Activated gamma-delta T cell (primary cell): Measurements from ENCODE around the gene ARMC6.

Experiments
- DNase-seq: peaks from one replicate; lab custom pipeline; 2025; lab: John Stamatoyannopoulos, UW

The ARMC6 gene

DNA sequence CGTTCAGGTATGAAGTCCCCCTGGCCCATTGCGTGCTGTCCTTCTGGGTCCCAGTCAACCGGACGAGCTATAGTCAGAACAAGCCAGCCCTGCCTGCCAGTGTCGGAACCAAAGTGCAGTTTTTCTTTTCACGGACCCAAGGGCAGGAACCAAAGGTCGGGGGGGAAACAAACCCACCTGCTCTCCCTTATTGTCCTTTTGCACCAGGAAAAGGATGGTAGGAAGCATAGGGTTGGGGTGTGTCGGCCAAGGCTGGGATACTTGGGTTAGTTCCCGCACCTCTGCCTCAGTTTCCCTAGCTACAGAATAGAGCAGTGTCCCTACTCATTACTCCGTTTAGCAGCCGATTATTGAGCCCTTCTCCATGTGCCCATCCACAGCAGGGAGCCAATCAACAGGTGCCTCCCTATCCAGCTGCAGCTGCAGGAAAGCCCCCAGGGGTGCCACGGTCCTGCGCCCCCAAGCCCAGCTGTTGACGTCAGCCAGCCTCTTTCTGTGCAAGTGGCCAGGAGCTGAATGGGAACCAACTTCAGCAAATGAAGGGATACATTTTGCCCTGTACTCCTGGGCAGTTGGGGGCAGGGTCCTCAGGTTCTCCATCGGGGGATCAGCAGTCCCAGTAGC lies 21.0 kb downstream of the ARMC6 start:
- DNase-seq, result no peak

DNA sequence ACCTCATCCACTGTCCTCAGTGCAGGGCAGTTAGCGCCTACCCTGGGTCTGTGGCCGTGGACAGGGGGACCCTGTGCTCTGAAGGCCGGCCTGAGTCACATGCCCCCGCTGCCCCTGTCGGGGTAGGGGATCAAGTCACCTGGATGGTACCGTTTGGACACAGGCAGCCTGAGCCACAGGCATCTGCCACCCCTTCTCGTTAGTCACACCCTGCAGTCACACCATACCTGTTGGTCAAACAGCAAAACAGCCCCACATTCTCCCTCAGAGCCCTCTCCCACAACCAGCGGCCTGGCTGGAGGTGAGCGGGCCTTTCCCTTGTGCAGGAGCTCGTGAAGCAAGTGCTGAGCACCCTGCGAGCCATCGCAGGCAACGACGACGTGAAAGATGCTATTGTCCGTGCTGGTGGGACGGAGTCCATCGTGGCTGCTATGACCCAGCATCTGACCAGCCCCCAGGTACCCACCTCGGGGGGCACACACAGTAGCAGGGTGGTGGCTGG lies 21.6 kb downstream of the ARMC6 start:
- no peak for DNase-seq

DNA sequence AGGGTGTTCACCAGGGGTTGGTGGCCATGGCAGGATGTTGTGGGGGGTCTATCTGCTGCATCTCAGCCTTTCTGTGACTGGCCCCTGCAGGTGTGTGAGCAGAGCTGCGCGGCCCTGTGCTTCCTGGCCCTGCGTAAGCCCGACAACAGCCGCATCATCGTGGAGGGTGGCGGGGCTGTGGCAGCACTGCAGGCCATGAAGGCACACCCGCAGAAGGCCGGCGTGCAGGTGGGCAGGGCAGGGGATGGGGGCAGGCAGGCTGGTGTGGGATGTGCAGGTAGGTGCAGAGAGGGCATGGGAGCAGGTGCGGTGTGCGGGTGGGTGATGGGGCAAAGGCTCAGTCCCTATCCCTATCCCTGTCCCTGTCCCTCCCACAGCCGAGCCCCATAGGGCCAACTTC lies 22.3 kb downstream of the ARMC6 start:
- DNase-seq, result no peak

DNA sequence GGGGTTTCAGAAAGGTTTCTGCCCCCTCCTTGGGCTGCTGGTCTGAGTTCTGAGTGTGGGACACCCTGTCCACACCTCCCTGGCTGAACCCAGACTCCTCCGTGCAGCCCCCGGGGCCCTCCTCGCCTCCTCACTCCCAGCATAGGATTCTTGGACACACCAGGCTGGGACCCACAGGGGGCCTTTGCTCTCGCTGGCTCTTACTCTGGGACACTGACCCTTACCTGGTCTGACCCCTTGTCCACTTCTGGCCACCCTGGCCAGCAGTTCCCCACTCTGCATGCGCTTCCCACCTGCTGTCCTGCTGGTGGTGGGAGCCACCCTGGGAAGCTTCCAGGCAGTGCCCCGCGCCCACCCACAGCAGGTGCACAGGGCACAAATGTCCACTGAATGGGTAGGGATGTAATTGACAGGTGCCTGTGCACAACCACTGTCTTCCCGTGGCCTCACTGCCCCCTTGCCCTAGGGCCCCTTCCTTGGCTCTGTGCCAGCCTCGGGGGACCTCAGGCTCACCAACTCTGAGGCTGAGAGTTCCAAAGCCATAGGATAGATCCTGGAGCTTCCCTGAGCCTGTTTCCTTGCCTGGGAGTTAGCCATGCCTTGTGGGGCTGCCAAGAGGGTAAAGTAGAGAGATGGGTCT lies 23.4 kb downstream of the ARMC6 start:
- DNase-seq, result no peak

DNA sequence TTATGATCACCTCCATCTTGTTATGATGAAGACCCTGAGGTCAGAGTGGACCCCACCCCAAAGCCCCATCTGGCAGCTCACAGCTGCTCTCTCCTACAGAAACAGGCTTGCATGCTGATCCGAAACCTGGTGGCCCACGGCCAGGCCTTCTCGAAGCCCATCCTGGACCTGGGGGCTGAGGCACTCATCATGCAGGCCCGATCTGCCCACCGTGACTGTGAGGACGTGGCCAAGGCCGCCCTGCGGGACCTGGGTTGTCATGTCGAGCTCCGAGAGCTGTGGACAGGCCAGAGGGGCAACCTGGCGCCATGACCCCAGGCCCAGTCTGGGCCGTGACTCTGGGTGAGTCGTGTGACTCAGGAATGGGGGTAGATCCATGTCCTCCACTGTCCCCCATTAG lies 23.9 kb downstream of the ARMC6 start:
- no peak for DNase-seq

DNA sequence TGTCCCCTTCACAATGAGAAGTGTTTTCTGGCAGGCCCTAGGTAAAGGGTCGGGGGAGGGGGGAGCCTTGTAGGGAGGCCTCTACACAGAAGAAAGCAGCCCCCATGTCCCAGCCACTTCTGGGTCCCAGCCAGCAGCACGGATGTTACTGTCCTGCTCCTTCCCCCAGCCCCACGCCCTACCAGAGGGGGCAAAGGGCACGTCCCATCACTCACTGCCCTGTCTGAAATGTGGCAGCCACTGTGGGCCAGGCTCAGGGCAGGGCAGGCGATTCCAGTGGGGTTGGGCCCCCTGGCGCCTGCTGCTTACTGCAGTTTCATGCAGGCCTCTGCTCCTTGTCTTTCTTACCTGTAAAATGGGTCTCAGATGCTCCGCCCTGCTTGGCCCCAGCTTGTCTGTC lies 24.3 kb downstream of the ARMC6 start:
- no peak for DNase-seq

DNA sequence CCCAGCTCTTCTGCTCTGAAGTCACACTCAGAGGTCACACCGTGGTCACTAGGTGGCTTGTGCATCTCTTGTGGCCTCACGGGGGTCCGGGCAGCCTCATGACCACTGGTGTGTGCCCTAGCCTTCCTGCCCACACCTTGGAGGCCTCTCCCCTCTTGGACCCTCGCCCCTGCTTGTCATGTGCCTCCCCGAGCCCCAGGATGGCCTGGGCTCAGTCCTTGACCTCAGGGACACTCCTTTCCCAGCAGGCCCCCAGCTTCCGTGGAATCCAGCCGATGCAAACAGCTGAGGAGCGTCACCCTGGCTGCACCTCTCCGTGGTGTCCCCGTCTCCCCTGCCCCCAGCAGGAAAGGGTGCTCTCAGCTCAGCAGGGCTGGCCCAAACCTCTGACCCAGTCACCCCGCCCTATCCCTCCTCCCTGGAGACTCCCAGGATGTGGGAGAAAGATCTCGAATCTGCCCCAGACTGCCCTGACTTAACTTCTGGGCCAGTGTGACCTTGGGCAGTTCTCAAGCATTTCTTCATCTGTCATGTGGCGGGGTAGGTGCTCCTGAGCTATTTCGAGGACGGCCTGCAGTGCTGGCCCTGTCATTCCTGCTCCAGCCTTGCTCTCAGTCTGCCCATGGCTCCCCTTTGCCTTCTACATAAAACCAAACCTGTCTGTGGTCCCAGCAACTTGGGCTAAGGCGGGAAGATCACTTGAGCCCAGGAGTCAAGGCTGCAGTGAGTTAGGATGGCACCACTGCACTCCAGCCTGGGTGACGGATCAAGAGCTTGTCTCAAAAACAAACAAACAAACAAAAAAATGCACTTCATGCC lies 25.8 kb downstream of the ARMC6 start:
- no peak for DNase-seq

DNA sequence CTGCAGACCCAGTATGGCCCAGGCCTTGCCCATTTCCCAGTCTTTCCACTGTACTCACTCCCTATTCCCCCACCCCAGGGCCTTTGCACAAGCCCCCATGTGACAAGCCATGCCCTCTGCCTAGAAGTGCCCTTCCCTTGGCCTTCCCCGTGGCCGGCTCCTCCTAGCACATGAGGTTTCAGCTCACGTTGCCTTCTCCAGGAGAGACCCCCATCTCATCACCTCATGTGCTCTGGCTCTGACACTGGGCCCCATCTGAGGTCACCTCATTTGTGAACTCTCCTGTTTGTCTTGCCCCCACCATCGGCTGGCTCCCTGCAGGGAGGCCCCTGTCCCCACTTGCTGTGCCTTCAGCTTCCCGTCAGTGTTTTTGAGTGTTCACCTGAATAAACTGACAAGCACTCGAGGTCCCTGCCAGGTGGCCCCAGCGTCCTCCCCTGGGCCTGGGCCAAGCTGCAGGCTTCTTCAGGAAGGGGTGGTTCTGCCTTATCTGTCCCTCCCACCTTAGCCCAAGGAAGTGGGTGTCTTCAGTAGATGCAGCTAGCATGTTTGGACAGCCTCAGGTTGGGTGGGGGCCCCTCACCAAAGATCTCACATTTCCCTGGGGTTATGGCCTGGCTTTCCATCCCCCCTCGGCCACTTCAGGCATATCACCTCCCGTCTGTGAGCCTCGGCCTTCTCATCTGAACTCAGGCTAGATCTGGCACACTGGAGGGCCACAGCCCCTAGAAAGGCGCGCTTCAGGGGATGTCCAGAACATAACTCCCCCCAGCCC lies 26.6 kb downstream of the ARMC6 start:
- no peak for DNase-seq

DNA sequence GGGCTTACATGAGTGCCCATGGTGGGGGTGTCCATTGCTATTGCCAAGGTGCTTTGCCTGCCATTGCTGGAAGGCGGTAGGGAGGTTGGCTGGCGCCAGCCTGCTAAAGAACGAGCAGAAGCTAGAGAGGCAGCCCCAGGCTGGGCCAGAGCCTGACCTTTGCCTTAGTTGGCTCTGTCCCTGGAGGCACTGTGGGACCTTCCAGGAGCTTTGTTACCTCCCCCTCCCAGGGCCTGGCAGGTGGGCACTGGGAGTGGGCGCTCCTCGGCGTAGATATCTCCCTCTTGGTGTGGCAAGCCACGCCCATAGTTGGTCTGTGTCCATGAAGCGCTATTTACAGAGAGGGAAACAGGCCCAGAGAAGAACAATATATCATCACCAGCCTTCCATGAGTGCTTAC lies 28.1 kb downstream of the ARMC6 start:
- DNase-seq, result no peak

DNA sequence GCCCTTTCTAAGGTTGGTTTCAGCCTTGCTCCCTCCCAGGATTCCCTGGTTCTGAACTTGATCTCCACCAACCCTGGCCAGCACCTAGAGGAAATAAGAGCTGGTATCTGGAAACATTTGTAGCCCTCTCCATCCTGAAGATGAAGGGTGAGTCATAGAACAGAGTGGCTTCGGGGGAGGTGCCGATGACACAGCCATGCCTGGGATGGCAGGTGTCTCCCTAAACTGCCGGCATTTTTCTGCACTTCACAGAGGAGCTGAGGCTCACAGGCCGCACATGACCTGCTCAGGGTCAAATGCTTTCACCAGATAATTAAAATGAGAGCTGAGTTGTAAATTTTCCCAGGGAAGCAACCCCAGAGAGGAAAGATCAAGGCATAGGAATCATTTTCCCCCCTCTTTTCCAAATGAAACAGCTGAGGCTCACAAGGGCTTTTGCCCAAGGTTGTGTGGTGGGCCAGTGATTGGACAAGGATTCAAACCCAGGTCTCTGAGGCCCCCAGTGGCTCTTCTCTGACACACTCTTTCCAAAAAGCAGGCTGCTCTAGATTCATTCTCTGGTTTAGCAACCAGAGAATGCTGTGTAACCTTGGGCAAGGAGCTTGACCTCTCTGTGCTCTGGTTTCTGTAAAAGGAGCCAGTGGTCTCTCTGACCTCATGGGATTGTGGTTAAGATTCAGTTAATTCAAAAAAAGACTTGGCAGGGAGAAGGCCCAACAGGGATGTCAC lies 29.2 kb downstream of the ARMC6 start:
- DNase-seq, result no peak

DNA sequence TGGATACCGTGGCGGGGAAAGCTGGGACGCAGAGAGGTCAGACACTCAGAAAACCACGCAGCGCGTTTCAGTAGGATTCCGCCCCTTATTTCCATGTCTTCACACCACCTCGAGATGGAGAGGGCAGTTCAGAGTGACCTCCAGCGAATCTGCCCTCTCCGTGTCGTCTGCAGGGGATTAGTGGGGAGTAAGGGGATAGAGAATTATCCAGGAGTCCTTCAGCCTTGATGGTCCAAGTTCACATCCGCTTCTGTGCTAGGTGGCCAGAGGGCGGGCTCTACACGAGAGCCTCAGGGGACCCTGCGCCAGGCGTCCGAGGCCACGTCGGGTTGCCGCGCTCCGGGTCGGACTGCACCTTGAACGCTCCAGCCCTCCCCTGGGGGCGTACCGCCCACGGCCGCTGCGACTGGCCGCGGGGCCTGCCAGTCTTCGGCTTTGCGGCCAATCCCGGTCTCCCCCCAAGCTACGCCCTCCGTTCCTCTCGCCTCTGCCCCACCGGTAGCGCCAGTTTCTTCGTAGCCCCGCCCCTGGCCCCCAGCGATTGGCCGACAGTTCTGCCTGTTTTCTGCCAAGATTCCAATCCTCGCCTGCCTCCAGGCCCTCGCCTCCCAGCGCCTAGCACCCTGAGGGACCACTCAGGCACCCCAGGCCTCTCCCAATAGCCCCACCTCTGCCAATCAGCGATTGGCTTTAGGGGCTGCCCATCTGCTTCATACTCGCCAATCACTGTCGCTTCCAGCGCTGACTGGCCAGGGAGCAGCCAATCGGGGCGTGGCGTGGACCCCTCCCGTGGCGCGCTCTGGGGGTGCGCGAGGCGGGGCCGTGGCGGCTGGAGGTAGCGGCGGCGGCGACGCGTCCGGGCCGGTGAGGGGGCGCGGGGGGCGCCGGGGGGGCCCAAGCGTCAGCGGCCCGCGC lies 30.0 kb downstream of the ARMC6 start, which contains the start of gene SLC25A42:
Gene SLC25A42, plus strand, starts transcription at position 812 of the 915 bp plus-strand sequence. CDS start 32,131 bp downstream, outside the sequence.
- DNase-seq, result peak; percentile 99

DNA sequence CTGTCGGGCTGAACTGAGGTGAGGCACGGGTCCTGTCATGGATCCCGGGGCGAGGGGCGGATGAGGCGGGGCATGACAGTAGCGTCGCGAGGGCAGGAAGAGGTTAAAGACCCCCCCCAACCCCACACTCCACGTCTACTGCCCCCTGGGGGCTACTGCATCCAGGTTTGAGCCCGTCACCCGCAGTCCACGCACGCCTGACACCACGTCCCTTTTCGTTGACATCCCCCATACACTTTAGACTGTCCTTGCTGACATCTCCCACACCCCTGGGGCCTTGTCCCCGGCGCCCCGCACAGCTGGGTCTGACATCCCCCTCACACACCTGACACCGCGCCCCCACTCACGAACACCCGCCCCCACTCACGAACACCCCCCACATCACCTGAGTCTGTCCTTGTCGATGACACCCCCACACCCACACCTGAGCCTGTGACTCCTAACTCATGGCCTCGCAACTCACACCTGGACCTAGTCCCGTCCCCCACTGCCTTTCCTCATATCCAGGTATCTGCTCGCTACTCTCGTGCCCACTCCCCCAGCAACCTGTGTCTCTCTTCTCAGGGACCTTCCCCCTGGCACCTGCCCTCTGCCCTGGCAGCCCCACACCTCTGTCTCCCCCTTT lies 30.8 kb downstream of the ARMC6 start:
- DNase-seq, result no peak

DNA sequence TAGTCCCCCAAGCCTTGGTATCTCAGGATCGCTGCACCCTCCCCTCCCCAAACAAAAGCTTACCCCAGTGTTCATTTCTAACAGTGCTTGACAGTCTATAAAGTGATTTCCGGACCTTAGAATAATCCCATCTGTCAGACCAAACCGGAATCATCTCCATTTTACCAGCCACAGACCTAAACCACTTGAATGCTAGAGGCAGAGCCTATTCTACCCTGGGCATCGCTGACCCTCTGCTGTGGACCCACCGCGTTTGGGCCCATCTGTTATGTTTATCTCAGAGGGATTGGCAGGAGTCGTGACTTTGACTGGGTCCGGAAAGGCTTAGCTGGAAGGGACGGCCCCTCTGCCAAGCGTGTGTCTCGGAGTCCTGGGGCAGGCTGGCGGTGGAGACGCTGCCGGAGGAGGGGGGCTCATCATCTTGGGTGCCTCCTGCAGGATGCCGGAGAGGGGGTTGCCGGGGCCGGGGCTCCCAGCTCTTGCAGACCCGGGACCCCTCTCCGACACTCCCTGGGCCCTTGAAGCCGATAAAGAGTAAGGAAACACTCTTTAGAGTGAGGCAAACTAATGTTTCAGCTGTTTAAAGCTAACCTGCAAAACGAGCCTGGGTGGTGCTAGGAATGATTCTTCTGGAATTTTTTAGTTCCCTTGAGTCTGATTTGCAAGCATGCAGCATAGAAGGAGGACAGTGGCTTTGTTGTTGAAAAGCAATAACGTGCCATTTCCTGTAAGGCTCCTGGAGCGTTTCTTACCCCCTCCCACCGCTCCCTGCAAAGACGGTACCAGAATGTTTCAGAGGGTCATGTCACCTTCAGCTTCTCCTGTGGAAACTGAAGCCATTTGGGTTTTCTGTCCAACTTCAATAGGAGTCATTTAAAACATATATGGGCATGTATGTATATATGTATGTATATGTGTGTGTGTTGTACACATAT lies 31.7 kb downstream of the ARMC6 start:
- no peak for DNase-seq

DNA sequence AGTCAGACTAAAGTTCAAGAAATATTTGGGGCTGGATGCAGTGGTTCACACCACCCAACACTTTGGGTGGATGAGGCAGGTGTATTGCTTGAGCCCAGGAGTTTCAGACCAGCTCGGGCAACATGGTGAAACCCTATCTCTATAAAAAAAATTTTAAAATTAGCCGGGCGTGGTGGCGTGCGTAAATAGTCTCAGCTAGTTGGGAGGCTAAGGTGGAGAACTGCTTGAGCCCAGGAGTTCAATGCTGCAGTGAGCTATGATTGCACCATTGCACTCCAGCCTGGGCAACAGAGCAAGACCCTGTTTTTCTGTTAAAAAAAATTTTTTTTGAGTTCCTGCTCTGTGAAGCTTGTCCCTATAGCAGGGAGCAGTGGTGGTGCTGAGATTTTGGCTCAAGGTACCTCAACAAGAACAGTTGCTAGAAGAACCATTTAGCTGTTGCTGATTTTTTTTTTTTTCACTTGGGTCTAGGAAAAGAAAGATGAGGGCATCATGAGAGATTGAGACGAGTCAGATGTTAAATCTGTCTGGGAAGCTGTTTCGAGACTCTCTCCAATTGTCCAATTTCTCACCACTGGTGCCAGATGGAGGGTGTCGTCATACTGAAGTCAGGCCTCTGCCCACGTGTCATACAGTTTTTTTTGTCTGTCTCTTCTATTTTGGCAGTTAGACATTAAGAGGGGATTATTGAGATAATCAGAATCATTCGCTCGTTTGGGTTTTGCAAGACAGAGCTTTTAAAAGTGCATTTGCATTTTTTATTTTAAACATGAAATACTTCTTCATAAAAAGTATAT lies 34.1 kb downstream of the ARMC6 start:
- no peak for DNase-seq

DNA sequence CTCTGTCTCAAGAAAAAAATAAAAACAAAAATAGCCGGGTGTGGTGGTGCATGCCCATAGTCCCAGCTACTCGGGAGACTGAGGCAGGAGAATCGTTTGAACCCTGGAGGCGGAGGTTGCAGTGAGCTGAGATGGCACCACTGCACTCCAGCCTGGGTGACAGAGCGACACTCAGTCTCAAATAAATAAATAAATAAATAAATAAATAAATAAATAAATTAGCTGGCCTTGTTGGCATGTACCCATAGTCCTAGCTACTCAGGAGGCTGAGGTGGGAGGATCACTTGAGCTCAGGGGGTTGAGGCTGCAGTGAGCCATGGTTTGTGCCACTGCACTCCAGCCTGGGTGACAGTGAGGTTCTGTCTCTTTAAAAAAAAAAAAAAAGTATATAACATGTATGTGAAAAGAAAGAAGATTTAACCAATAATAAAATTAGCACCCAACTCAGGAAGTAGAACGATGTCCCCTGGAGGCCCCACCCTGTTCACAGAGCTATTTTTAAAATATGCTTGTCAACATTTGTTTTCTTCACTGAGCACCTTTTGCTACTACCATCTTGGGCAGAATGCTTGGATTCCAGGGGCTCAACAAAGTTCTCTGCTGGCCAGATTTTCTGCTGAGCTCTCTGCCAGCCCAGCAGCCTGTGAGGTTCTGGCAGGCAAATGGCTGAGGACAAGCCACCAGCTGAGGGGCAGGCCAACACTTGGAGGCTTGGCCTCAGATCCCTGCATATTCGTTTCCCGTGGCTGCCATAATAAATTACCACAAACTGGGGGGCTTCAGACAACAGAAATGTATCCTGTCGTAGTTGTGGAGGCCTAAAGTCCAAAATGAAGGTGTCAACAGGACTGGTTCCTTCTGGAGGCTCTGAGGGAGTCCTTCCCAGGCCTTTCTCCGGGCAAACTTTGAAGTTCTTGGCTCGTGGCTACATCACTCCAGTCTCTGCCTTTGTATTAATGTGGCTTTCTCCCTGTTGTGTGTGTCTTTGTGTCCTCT lies 35.6 kb downstream of the ARMC6 start:
- no peak for DNase-seq

DNA sequence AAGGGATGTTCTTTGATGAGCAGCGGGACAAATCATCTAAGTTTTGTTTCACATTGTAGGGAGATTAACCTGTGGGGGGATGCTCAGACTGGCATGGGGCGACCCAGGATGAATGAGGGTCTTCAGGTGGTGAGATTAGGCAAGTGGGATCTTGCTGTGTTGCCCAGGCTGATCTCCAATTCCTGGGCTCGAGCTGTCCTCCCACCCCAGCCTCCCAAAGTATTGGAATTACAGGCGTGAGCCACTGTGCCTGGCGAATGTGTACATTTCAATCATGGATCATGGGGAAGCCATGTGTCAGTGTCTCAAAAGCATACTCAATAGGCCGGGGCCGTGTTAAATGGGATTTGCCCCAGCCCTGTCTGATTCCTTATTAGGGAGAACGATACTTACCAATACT lies 38.5 kb downstream of the ARMC6 start:
- DNase-seq, result no peak
